Keratinocyte (primary cell): Measurements from ENCODE around the gene TSPAN2. TPM values are rescaled to one million over a fixed set of nuclear protein-coding genes. Genes with fewer than 3 reads are reported as not detected.

Source experiments
- DNase-seq: peaks from one replicate; pipeline ENCODE4 v3.0.0-alpha.2; 2011; ENCODE audit warnings: low read depth, missing footprints, low spot score
- FAIRE-seq: peaks from 2 replicates; lab custom pipeline; 2011; peaks lifted over from hg19 to GRCh38; lab: Jason Lieb, UNC
- H2AFZ ChIP-seq: 2 replicates; pipeline ENCODE4 v1.6.0; 2012; ENCODE audit warnings: low read length, control low read depth, inconsistent platforms; ENCODE audit not compliant: control insufficient read depth
- H3K27ac ChIP-seq: 2 replicates; pipeline ENCODE4 v1.5.1; 2011; ENCODE audit warnings: low read length; ENCODE audit not compliant: control insufficient read depth, insufficient read depth
- H3K27me3 ChIP-seq: 3 replicates; pipeline ENCODE4 v1.6.0; 2011; ENCODE audit warnings: low read length; ENCODE audit not compliant: control insufficient read depth, insufficient read depth; ENCODE audit errors: extremely low read depth
- H3K36me3 ChIP-seq, 2 experiments: 2 replicates in 1 of 2; 3 replicates in 1 of 2; pipeline ENCODE4 v1.5.1; 2011; ENCODE audit warnings: low read length in 2 of 2, mild to moderate bottlenecking in 1 of 2; ENCODE audit not compliant: control insufficient read depth in 2 of 2, insufficient read depth in 2 of 2; ENCODE audit errors: extremely low read depth in 1 of 2
- H3K4me1 ChIP-seq: 3 replicates; pipeline ENCODE4 v1.5.1; 2011; ENCODE audit warnings: low read length; ENCODE audit not compliant: control insufficient read depth, insufficient read depth; ENCODE audit errors: extremely low read depth
- H3K4me2 ChIP-seq: 3 replicates; pipeline ENCODE4 v1.6.0; 2011; ENCODE audit warnings: low read depth, low read length; ENCODE audit not compliant: control insufficient read depth, insufficient read depth; ENCODE audit errors: extremely low read depth
- H3K4me3 ChIP-seq, 3 experiments: fragments of 200-600 bp in 1 of 3; sonication (generic) in 1 of 3; 2 replicates in 2 of 3; 3 replicates in 1 of 3; pipeline ENCODE4 v1.5.1; 2011 to 2016; ENCODE audit warnings: low read length in 3 of 3, mild to moderate bottlenecking in 3 of 3, control low read depth in 2 of 3, inconsistent platforms in 1 of 3, low read depth in 1 of 3, mixed read lengths in 1 of 3, mixed run types in 1 of 3, moderate library complexity in 1 of 3; ENCODE audit not compliant: control insufficient read depth in 2 of 3, insufficient read depth in 2 of 3; ENCODE audit errors: extremely low read depth in 1 of 3
- H3K79me2 ChIP-seq: 2 replicates; pipeline ENCODE4 v1.6.0; 2012; ENCODE audit warnings: low read length; ENCODE audit not compliant: control insufficient read depth, insufficient read depth
- H3K9ac ChIP-seq: 3 replicates; pipeline ENCODE4 v1.6.0; 2011; ENCODE audit warnings: low read length; ENCODE audit not compliant: control insufficient read depth, insufficient read depth; ENCODE audit errors: extremely low read depth
- H3K9me1 ChIP-seq: 3 replicates; pipeline ENCODE4 v1.6.0; 2011; ENCODE audit warnings: low read length; ENCODE audit not compliant: control insufficient read depth, insufficient read depth; ENCODE audit errors: extremely low read depth
- H3K9me3 ChIP-seq: 2 replicates; pipeline ENCODE4 v1.5.1; 2012; ENCODE audit warnings: low read depth, low read length; ENCODE audit not compliant: control insufficient read depth
- H4K20me1 ChIP-seq: 3 replicates; pipeline ENCODE4 v1.6.0; 2011; ENCODE audit warnings: low read length; ENCODE audit not compliant: control insufficient read depth, insufficient read depth; ENCODE audit errors: extremely low read depth
- CTCF ChIP-seq, 3 experiments: IDR thresholded peaks in 1 of 3; conservative IDR thresholded peaks in 1 of 3; optimal IDR thresholded peaks in 1 of 3; 2 replicates in 2 of 3; 3 replicates in 1 of 3; pipeline versions ENCODE3 to v1.5.1; 2011; ENCODE audit warnings: low read length in 3 of 3, mild to moderate bottlenecking in 3 of 3, moderate library complexity in 2 of 3, control low read depth in 1 of 3, inconsistent platforms in 1 of 3; ENCODE audit not compliant: insufficient read depth in 2 of 3; ENCODE audit errors: extremely low read depth in 1 of 3
- EZH2 ChIP-seq: IDR thresholded peaks from one replicate; pipeline ENCODE4 v1.6.1; 2012; ENCODE audit warnings: inconsistent platforms, mild to moderate bottlenecking, low read length, moderate library complexity
- dilution Hi-C: fragments of 300-500 bp; cut with MboI; formaldehyde crosslinking; loops from one replicate; pipeline ENCODE4 v1.7.0; 2020; ENCODE audit warnings: low sequenced_read_pairs; ENCODE audit not compliant: extremely low pct_ligation_motif_present
- polyA plus RNA-seq, 5 experiments: library from polyadenylated mRNA; depleted of rRNA in 3 of 5; stranded (reverse) in 3 of 5; stranded (forward) in 1 of 5; unstranded in 1 of 5; fragments of >200 nt; gene quantifications; 1 replicate in 1 of 5; 2 replicates in 3 of 5; 3 replicates in 1 of 5; pipeline versions ENCODE4 v1.2.1 to v1.2.3, GENCODE V29; 2011 to 2012; ENCODE audit warnings: missing spikeins in 2 of 5, low read depth in 1 of 5, low replicate concordance in 1 of 5

TSPAN2 gene
- polyA plus RNA-seq, 1 donor (not counting 4 experiments of a cell fraction or from before 2014, with no cell fraction given), result 0.37 TPM

- no peak overlapping the region for H3K4me2 ChIP-seq
- no peak overlapping the region for H3K4me3 ChIP-seq
- no peaks in the 10 kb centered on the region for H3K27me3 ChIP-seq
- H3K9me3 ChIP-seq, result no peaks in the 10 kb centered on the region
- H3K9ac ChIP-seq, result no peak overlapping the region
- no peak overlapping the region for H3K27ac ChIP-seq
- no peaks in the 10 kb centered on the region for H3K36me3 ChIP-seq
- dilution Hi-C loops, result loop anchor here (10.0 to 25.0 kb wide), 2 partner anchors 332 to 464 kb away; no protein-coding TSS in a partner anchor
- DNase-seq (no peak), FAIRE-seq (no peak)
- no peak overlapping the region for H2AFZ ChIP-seq
- H3K9me1 ChIP-seq, result no peaks in the 10 kb centered on the region
- H3K79me2 ChIP-seq, result no peaks in the 10 kb centered on the region
- no peak for TF ChIP-seq CTCF (optimal IDR thresholded peaks at IDR 0.05 in 1 of 3, IDR thresholded peaks at IDR 0.05 in 1 of 3, conservative IDR thresholded peaks at IDR 0.05 in 1 of 3; ENCODE audit: extremely low read depth in 1 of 3, insufficient read depth in 2 of 3, low read length in 3 of 3)
- TF ChIP-seq EZH2, result no peak
- H4K20me1 ChIP-seq, result no peaks in the 10 kb centered on the region
- peaks cover 30% of the 10 kb centered on the region for H3K4me1 ChIP-seq
These were observed 41.5 kb upstream of the TSPAN2 start for GRCh38 chr1:115130786-115131185.

- Histone ChIP-seq H2AFZ (no peak overlapping the region), H3K4me3 (no peak overlapping the region), H3K9ac (no peak overlapping the region), H3K36me3 (no peaks in the 10 kb centered on the region), H4K20me1 (no peaks in the 10 kb centered on the region), H3K9me1 (no peaks in the 10 kb centered on the region), H3K9me3 (no peaks in the 10 kb centered on the region), H3K79me2 (no peaks in the 10 kb centered on the region), H3K27ac (no peak overlapping the region), H3K27me3 (no peaks in the 10 kb centered on the region), H3K4me2 (no peak overlapping the region), H3K4me1 (peaks cover 13% of the 10 kb centered on the region)
- TF ChIP-seq EZH2 (no peak), CTCF (optimal IDR thresholded peaks at IDR 0.05 in 1 of 3, IDR thresholded peaks at IDR 0.05 in 1 of 3, conservative IDR thresholded peaks at IDR 0.05 in 1 of 3; ENCODE audit: extremely low read depth in 1 of 3, insufficient read depth in 2 of 3, low read length in 3 of 3) (no peak)
- DNase-seq, result no peak
- FAIRE-seq, result no peak
- dilution Hi-C loops, result loop anchor here (25.0 kb wide), 1 partner anchor 333 kb away; no protein-coding TSS in a partner anchor
These were observed 39.9 kb upstream of the TSPAN2 start for GRCh38 chr1:115129071-115129640.
